GM12873 (cell line): ENCODE results near the gene CSAG1.
"Not testable (repeated sequence)": the region's sequence is repeated elsewhere in the genome, so short reads cannot be mapped to it uniquely, and the experiment has no call there.

Experiments
- CTCF ChIP-seq: IDR thresholded peaks from 2 replicates; pipeline ENCODE4 v1.5.1; 2012; ENCODE audit warnings: low read depth, mild to moderate bottlenecking, moderate library complexity, low read length, control low read depth; ENCODE audit not compliant: insufficient read depth; ENCODE audit errors: missing control alignments

CSAG1 gene

GRCh38 chrX:152733261-152733975 lies at the start of gene CSAG1, which contains the start of gene MAGEA12:
CSAG1 (minus strand) TSS chrX:152733721; CDS start chrX:152732460, 1,261 bp downstream.
MAGEA12 (plus strand) TSS chrX:152733757; CDS start chrX:152736162, 2,405 bp downstream.
- TF ChIP-seq CTCF: no peak

GRCh38 chrX:152769549-152770289 lies 36.2 kb upstream of the CSAG1 start, which contains the start of gene MAGEA6:
MAGEA6 (minus strand) TSS chrX:152769689; CDS start chrX:152767650, 2,039 bp downstream.
- not testable (repeated sequence) for TF ChIP-seq CTCF

GRCh38 chrX:152758918-152759317 lies 25.4 kb upstream of the CSAG1 start, which contains the start of gene CSAG3:
CSAG3 (plus strand) TSS chrX:152759218.
- not testable (repeated sequence) for TF ChIP-seq CTCF

- TF ChIP-seq CTCF: not testable (repeated sequence)
These were observed 20.4 kb upstream of the CSAG1 start, which contains the start of gene MAGEA2 for GRCh38 chrX:152753686-152754650. MAGEA2 (minus strand) TSS chrX:152753842; CDS start chrX:152751363, 2,479 bp downstream.

- TF ChIP-seq CTCF: no peak
These were observed 5.0 kb upstream of the CSAG1 start for GRCh38 chrX:152738560-152738959.

GRCh38 chrX:152735860-152736511 lies 2.5 kb upstream of the CSAG1 start:
- TF ChIP-seq CTCF: no peak
